PC-9 (cell line): ENCODE results near the gene KISS1R. TPM values are rescaled to one million over a fixed set of nuclear protein-coding genes. Genes with fewer than 3 reads are reported as not detected.

Source experiments
- BruUV-seq: library from RNA; stranded (reverse); fragments of 400-500 nt; replicated peaks from 2 replicates; lab custom pipeline; 2021; lab: Mats Ljungman, UMichigan
- CTCF ChIA-PET: fragments of 300-600 bp; sonication (Branson Sonifier 250); formaldehyde crosslinking; loops from one replicate; lab custom pipeline; 2022; ENCODE audit warnings: antibody characterized with exemption; lab: Charles Lee
- POLR2A ChIA-PET: fragments of 300-600 bp; sonication (Branson Sonifier 250); formaldehyde crosslinking; loops from one replicate; lab custom pipeline; 2022; ENCODE audit warnings: antibody characterized with exemption; ENCODE audit not compliant: unreplicated experiment; lab: Charles Lee
- DNase-seq, 2 experiments: peaks; one replicate each; pipeline versions ENCODE4 v3.0.0 to v3.0.0-alpha.2; 2015 to 2022; ENCODE audit warnings: mixed read lengths in 1 of 2
- H2AFZ ChIP-seq: fragments of 200-600 bp; sonication (generic); 2 replicates; pipeline ENCODE4 v1.8.1; 2017; ENCODE audit warnings: antibody characterized with exemption
- H3F3A ChIP-seq: fragments of 200-600 bp; sonication (generic); 2 replicates; pipeline ENCODE4 v1.8.1; 2017; ENCODE audit warnings: antibody characterized with exemption, mild to moderate bottlenecking, low read depth; ENCODE audit not compliant: insufficient read depth
- H3K27ac ChIP-seq: fragments of 200-600 bp; sonication (generic); 2 replicates; pipeline ENCODE4 v1.6.1; 2016; ENCODE audit warnings: mixed run types
- H3K27me3 ChIP-seq: fragments of 200-600 bp; sonication (generic); 2 replicates; pipeline ENCODE4 v1.6.1; 2016; ENCODE audit warnings: low read depth, mixed run types; ENCODE audit not compliant: insufficient read depth
- H3K36me3 ChIP-seq: fragments of 200-600 bp; sonication (generic); 2 replicates; pipeline ENCODE4 v1.6.1; 2016; ENCODE audit warnings: low read depth, mixed run types
- H3K4me1 ChIP-seq: fragments of 200-600 bp; sonication (generic); replicated peaks from 2 replicates; pipeline ENCODE4 v1.6.1; 2016; ENCODE audit warnings: mixed run types; ENCODE audit not compliant: insufficient read depth
- H3K4me2 ChIP-seq: fragments of 200-600 bp; sonication (generic); 2 replicates; pipeline ENCODE4 v1.6.1; 2017; ENCODE audit warnings: mixed run types
- H3K4me3 ChIP-seq: fragments of 200-600 bp; sonication (generic); 2 replicates; pipeline ENCODE4 v1.6.1; 2016; ENCODE audit warnings: mixed run types
- H3K79me2 ChIP-seq: fragments of 200-600 bp; sonication (generic); 2 replicates; pipeline ENCODE4 v1.6.1; 2017; ENCODE audit warnings: low read depth, mixed run types
- H3K9me2 ChIP-seq: fragments of 200-600 bp; sonication (generic); 2 replicates; pipeline ENCODE4 v1.8.1; 2017; ENCODE audit warnings: mild to moderate bottlenecking; ENCODE audit not compliant: insufficient read depth
- H3K9me3 ChIP-seq: fragments of 200-600 bp; sonication (generic); 2 replicates; pipeline ENCODE4 v1.8.1; 2016; ENCODE audit warnings: low read depth; ENCODE audit not compliant: insufficient read depth
- H4K20me1 ChIP-seq: fragments of 200-600 bp; sonication (generic); 2 replicates; pipeline ENCODE4 v1.8.1; 2017; ENCODE audit not compliant: insufficient read depth
- EZH2 ChIP-seq: fragments of 200-600 bp; sonication (generic); IDR thresholded peaks from 2 replicates; pipeline ENCODE4 v1.8.0; 2017; ENCODE audit warnings: antibody characterized with exemption, low read depth
- intact Hi-C: fragments of 100-400 bp; cut with micrococcal nuclease; formaldehyde crosslinking; loops from one replicate; pipeline ENCODE4 v1.10.0; 2022; ENCODE audit not compliant: unreplicated experiment
- total RNA-seq: library from RNA; stranded (reverse); gene quantifications from 2 replicates; pipeline ENCODE4 v1.2.3, GENCODE V29; 2021
- TF ChIP-seq, protein P1 (sequence below): fragments of 200-600 bp; sonication (generic); conservative IDR thresholded peaks from 2 replicates; pipeline ENCODE4 v1.6.1; 2017; ENCODE audit warnings: mixed run types, antibody characterized with exemption, mild to moderate bottlenecking, moderate library complexity

The KISS1R gene
- total RNA-seq, 1 experiment from 2014 or later = not detected

DNA sequence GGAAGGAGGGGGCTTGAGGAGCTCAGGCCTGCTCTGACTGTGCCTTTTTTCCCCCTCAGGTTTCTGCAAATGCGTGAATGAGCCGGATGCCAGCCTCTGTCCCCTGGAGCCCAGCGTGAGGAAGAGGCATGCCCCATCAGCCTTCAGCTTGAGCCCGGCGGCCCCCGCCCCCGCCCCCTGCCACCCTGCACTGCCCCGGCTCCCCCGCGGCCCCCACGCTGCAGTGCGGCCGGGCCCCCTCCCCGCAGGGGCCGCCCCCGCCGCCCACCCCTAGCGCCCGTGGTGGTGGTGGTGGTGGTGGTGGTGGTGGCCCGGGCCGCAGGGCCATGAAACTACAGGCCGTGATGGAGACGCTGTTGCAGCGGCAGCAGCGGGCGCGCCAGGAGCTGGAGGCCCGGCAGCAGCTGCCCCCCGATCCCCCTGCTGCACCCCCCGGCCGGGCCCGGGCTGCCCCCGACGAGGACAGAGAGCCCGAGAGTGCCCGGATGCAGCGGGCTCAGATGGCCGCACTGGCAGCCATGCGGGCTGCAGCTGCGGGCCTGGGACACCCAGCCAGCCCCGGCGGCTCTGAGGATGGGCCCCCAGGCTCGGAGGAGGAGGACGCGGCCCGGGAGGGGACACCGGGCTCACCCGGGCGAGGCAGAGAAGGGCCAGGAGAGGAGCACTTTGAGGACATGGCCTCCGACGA lies 12.2 kb downstream of the KISS1R start:
- Histone ChIP-seq H3K36me3 (no peaks in the 10 kb centered on the region), H3K4me3 (no peak overlapping the region), H3K4me1 (no peaks in the 10 kb centered on the region; the same call in 1 of the 2 replicates), H3F3A (no peaks in the 10 kb centered on the region; the same call in 1 of the 2 replicates), H3K4me2 (no peak overlapping the region), H2AFZ (no peak overlapping the region), H3K27me3 (no peaks in the 10 kb centered on the region), H3K79me2 (no peaks in the 10 kb centered on the region), H3K27ac (no peak overlapping the region), H3K9me2 (no peaks in the 10 kb centered on the region), H3K9me3 (no peaks in the 10 kb centered on the region), H4K20me1 (no peaks in the 10 kb centered on the region; the same call in 1 of the 2 replicates)
- DNase-seq = no peak
- ChIA-PET CTCF (interaction anchor here (0.6 kb wide), 1 partner anchor 40 kb away, joined by 6 read pairs; no protein-coding TSS in a partner anchor), POLR2A (no interaction called here)
- BruUV-seq = no TSS peak
- intact Hi-C loops = loop anchor here (10.0 kb wide), 2 partner anchors 265 to 355 kb away; partner anchors contain the start of genes BSG and RNF126
- TF ChIP-seq EZH2 = no peak
- TF ChIP-seq, protein P1, sequence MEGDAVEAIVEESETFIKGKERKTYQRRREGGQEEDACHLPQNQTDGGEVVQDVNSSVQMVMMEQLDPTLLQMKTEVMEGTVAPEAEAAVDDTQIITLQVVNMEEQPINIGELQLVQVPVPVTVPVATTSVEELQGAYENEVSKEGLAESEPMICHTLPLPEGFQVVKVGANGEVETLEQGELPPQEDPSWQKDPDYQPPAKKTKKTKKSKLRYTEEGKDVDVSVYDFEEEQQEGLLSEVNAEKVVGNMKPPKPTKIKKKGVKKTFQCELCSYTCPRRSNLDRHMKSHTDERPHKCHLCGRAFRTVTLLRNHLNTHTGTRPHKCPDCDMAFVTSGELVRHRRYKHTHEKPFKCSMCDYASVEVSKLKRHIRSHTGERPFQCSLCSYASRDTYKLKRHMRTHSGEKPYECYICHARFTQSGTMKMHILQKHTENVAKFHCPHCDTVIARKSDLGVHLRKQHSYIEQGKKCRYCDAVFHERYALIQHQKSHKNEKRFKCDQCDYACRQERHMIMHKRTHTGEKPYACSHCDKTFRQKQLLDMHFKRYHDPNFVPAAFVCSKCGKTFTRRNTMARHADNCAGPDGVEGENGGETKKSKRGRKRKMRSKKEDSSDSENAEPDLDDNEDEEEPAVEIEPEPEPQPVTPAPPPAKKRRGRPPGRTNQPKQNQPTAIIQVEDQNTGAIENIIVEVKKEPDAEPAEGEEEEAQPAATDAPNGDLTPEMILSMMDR = no peak

DNA sequence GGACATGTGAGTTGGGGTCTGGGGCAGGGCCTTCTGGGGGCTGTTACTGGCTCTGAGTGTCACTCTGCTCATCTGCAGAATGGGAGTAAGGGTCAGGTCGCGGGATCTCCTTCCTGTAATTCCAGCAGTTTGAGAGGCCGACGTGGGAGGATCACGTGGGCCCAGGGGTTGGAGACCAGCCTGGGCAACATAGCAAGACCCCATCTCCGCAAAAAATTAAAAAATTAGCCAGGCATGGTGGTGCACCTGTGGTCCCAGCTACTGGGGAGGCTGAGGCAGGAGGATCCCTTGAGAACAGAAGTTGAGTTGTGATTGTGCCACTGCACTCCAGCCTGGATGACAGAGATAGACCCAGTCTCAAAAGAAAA lies 12.7 kb downstream of the KISS1R start:
- Histone ChIP-seq H3K9me3 (no peaks in the 10 kb centered on the region), H2AFZ (no peak overlapping the region), H3K36me3 (no peaks in the 10 kb centered on the region), H4K20me1 (no peaks in the 10 kb centered on the region; the same call in 1 of the 2 replicates), H3F3A (no peaks in the 10 kb centered on the region; the same call in 1 of the 2 replicates), H3K27ac (no peak overlapping the region), H3K9me2 (no peaks in the 10 kb centered on the region), H3K27me3 (no peaks in the 10 kb centered on the region), H3K4me2 (no peak overlapping the region), H3K4me1 (no peaks in the 10 kb centered on the region), H3K79me2 (no peaks in the 10 kb centered on the region), H3K4me3 (no peak overlapping the region)
- POLR2A ChIA-PET = no interaction called here
- intact Hi-C loops = loop anchor here (10.0 kb wide), 2 partner anchors 265 to 355 kb away; partner anchors contain the start of genes BSG and RNF126
- CTCF ChIA-PET = no interaction called here
- no peak for DNase-seq
- BruUV-seq = no TSS peak
- TF ChIP-seq EZH2 = no peak
- TF ChIP-seq, protein P1 = no peak

DNA sequence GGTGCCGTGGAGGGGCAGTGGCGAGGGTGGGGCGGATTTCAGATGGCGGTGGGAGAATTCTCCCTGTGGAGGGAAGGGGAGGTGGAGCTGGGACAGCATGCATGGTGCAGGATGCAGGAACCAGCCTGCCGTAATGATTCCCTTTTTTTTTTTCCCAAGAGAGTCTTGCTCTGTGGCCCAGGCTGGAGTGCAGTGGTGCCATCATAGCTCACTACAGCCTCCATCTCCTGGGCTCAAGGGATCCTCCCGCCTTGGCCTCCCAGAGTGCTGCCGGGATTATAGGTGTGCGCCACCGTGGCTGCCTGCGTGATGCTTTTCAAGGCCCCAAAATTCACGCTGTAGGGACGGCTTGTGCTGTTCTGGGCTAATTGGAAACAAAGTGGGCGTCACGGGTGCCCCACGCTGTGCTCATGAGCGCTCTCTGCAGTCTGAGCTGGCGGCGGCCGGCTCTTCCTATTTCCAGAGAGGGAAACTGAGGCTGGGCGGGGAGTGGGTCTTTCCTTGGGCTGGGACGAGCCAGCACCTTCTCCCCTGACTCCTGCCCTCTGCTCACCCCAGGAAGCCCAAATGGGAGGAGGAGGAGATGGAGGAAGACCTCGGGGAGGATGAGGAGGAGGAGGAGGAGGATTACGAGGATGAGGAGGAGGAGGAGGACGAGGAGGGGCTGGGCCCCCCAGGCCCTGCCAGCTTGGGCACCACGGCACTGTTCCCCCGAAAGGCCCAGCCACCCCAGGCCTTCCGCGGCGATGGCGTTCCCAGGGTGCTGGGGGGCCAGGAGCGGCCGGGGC lies 14.9 kb downstream of the KISS1R start:
- Histone ChIP-seq H3K27ac (no peak overlapping the region), H3K9me2 (no peaks in the 10 kb centered on the region), H3K27me3 (no peaks in the 10 kb centered on the region), H4K20me1 (no peaks in the 10 kb centered on the region; the same call in 1 of the 2 replicates), H2AFZ (no peak overlapping the region), H3K9me3 (no peaks in the 10 kb centered on the region), H3K4me1 (no peaks in the 10 kb centered on the region), H3K36me3 (no peaks in the 10 kb centered on the region), H3F3A (no peaks in the 10 kb centered on the region; the same call in 1 of the 2 replicates), H3K79me2 (no peaks in the 10 kb centered on the region), H3K4me3 (no peak overlapping the region), H3K4me2 (no peak overlapping the region)
- TF ChIP-seq, protein P1 = no peak
- TF ChIP-seq EZH2 = no peak
- DNase-seq = no peak
- intact Hi-C loops = no loop called here
- POLR2A ChIA-PET = no interaction called here
- CTCF ChIA-PET = interaction anchor here (1.3 kb wide), 1 partner anchor 144 kb away, joined by 3 read pairs; no protein-coding TSS in a partner anchor
- BruUV-seq = no TSS peak
